Trophoblast cell (in vitro differentiated cells and primary cell): ENCODE data around the gene OR51B4.

ENCODE experiments used
- DNase-seq, 2 donors: peaks; one replicate each; pipeline ENCODE4 v3.0.0-alpha.2; 2016
- H2AFZ ChIP-seq: 2 replicates; pipeline ENCODE4 v1.6.1; 2013; ENCODE audit warnings: low read length, moderate library complexity, mild to moderate bottlenecking; ENCODE audit not compliant: insufficient read depth, poor library complexity
- H2AK5ac ChIP-seq: 2 replicates; pipeline ENCODE4 v1.6.1; 2013; ENCODE audit warnings: mild to moderate bottlenecking, low read length
- H2BK120ac ChIP-seq: 2 replicates; pipeline ENCODE4 v1.6.1; 2013; ENCODE audit warnings: low read length, mild to moderate bottlenecking, moderate library complexity; ENCODE audit not compliant: insufficient read depth, poor library complexity
- H2BK12ac ChIP-seq: 2 replicates; pipeline ENCODE4 v1.6.1; 2013; ENCODE audit warnings: mild to moderate bottlenecking, low read length, moderate library complexity
- H2BK5ac ChIP-seq: 2 replicates; pipeline ENCODE4 v1.6.1; 2013; ENCODE audit warnings: low read length, low read depth, moderate library complexity, mild to moderate bottlenecking; ENCODE audit not compliant: poor library complexity
- H3K14ac ChIP-seq: 2 replicates; pipeline ENCODE4 v1.6.1; 2013; ENCODE audit warnings: mild to moderate bottlenecking, low read length
- H3K18ac ChIP-seq: 2 replicates; pipeline ENCODE4 v1.6.1; 2013; ENCODE audit warnings: mild to moderate bottlenecking, low read length
- H3K23ac ChIP-seq: 2 replicates; pipeline ENCODE4 v1.6.1; 2013; ENCODE audit warnings: low read length
- H3K27ac ChIP-seq: 2 replicates; pipeline ENCODE4 v1.5.1; 2013; ENCODE audit warnings: low read depth, mild to moderate bottlenecking, inconsistent platforms, low read length, moderate library complexity
- H3K27me3 ChIP-seq: 2 replicates; pipeline ENCODE4 v1.6.1; 2013; ENCODE audit warnings: inconsistent platforms, mild to moderate bottlenecking, low read length, moderate library complexity; ENCODE audit not compliant: insufficient read depth
- H3K36me3 ChIP-seq, 2 experiments: 1 replicate in 1 of 2; 2 replicates in 1 of 2; pipeline ENCODE4 v1.6.1; 2013; ENCODE audit warnings: low read length in 2 of 2, mild to moderate bottlenecking in 2 of 2, moderate library complexity in 1 of 2; ENCODE audit not compliant: insufficient read depth in 2 of 2, control insufficient read depth in 1 of 2
- H3K4ac ChIP-seq: 2 replicates; pipeline ENCODE4 v1.6.1; 2013; ENCODE audit warnings: low read depth, mild to moderate bottlenecking, low read length, moderate library complexity
- H3K4me1 ChIP-seq, 2 experiments: 1 replicate in 1 of 2; 2 replicates in 1 of 2; pipeline ENCODE4 v1.6.1; 2013; ENCODE audit warnings: low read length in 2 of 2, mild to moderate bottlenecking in 2 of 2, moderate library complexity in 1 of 2; ENCODE audit not compliant: insufficient read depth in 2 of 2, control insufficient read depth in 1 of 2
- H3K4me2 ChIP-seq: 2 replicates; pipeline ENCODE4 v1.6.1; 2013; ENCODE audit warnings: inconsistent platforms, mild to moderate bottlenecking, low read length, moderate library complexity
- H3K4me3 ChIP-seq: 2 replicates; pipeline ENCODE4 v1.5.1; 2013; ENCODE audit warnings: mild to moderate bottlenecking, low read depth, low read length, inconsistent platforms
- H3K79me1 ChIP-seq: one replicate; pipeline ENCODE4 v1.6.1; 2013; ENCODE audit warnings: low read length
- H3K79me2 ChIP-seq: 2 replicates; pipeline ENCODE4 v1.6.1; 2013; ENCODE audit warnings: low read length, mild to moderate bottlenecking; ENCODE audit not compliant: control insufficient read depth, insufficient read depth, poor library complexity
- H3K9ac ChIP-seq: 2 replicates; pipeline ENCODE4 v1.6.1; 2013; ENCODE audit warnings: mild to moderate bottlenecking, low read length
- H3K9me3 ChIP-seq: 2 replicates; pipeline ENCODE4 v1.6.1; 2013; ENCODE audit warnings: low read depth, mild to moderate bottlenecking, control low read depth, inconsistent platforms, low read length; ENCODE audit not compliant: insufficient read depth
- H4K12ac ChIP-seq: 2 replicates; pipeline ENCODE4 v1.6.1; 2013; ENCODE audit warnings: low read depth, mild to moderate bottlenecking, low read length, moderate library complexity
- H4K8ac ChIP-seq: 2 replicates; pipeline ENCODE4 v1.6.1; 2013; ENCODE audit warnings: low read depth, mild to moderate bottlenecking, low read length, moderate library complexity
- H4K91ac ChIP-seq: one replicate; pipeline ENCODE4 v1.6.1; 2013; ENCODE audit warnings: low read depth, mild to moderate bottlenecking, low read length, moderate library complexity
- WGBS: extraction: QIAGEN DNeasy Blood & Tissue Kit; methylation state at CpG from one replicate; pipeline ENCODE4 v1.1.7; 2013; ENCODE audit warnings: missing lambda C conversion rate; ENCODE audit not compliant: insufficient read length, insufficient coverage; ENCODE audit errors: extremely low coverage; 5-methylcytosine and 5-hydroxymethylcytosine counted together

Gene OR51B4

DNA sequence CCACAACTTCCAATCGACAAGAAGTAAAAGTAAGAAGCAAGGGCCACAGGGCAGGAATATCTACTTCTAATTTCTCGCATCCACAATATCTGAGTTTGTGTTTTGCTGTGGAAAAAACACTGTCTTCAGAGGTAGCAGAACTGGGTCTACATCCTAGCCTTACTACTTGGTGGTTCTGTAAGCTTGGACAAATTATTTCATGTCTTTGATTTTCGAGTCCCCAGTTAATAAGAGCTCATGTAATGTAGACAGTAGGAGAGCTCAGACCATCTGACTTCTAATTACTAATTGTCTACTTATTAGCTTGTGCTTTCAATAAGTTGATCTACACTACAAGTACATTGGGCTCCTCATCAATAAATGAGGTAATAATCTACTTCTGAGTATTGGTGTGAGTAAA, 18.7 kb downstream of the OR51B4 start:
- Histone ChIP-seq H3K9me3 (no peaks in the 10 kb centered on the region), H2BK120ac (no peak overlapping the region), H3K4me3 (no peak overlapping the region), H3K4me2 (no peak overlapping the region), H3K23ac (no peak overlapping the region), H3K79me2 (no peaks in the 10 kb centered on the region), H3K4me1 (no peaks in the 10 kb centered on the region), H3K27me3 (no peaks in the 10 kb centered on the region), H3K18ac (no peak overlapping the region), H3K79me1 (no peaks in the 10 kb centered on the region), H4K12ac (no peak overlapping the region), H3K14ac (no peak overlapping the region), H4K8ac (no peak overlapping the region), H4K91ac (no peak overlapping the region), H2AK5ac (no peak overlapping the region), H2BK12ac (no peak overlapping the region), H2BK5ac (no peak overlapping the region), H3K36me3 (no peaks in the 10 kb centered on the region), H3K9ac (no peak overlapping the region), H3K4ac (no peak overlapping the region), H3K27ac (no peak overlapping the region), H2AFZ (no peak overlapping the region)
- no CpG with 5 or more reads among the region's 3 CpGs for WGBS
- no peak for DNase-seq

DNA sequence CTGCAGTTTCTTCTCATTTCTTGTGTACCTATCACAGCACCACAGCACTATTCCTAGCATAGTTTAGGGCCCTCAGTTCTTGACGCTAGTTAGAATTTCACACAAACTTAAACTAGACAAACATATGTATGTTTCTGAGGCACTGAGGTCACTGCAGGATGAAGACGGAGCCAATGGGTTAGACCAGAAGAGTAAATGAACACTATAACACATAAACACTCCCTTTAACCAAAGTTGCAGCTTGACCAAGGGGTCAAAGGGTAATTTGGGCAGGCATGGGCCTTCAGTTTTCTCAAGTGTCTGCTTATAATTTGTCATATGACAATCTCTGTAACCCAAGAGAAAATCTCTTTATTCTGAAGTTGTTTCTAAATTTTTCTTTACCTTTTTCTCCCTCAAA, 19.1 kb downstream of the OR51B4 start:
- H3K18ac ChIP-seq, result no peak overlapping the region
- no peak overlapping the region for H3K14ac ChIP-seq
- H3K27me3 ChIP-seq, result no peaks in the 10 kb centered on the region
- no peak overlapping the region for H3K9ac ChIP-seq
- no peak overlapping the region for H2BK120ac ChIP-seq
- no peak for DNase-seq
- no peaks in the 10 kb centered on the region for H3K79me1 ChIP-seq
- H3K4me1 ChIP-seq, result no peaks in the 10 kb centered on the region
- no peak overlapping the region for H4K8ac ChIP-seq
- H3K9me3 ChIP-seq, result no peaks in the 10 kb centered on the region
- no peak overlapping the region for H3K4ac ChIP-seq
- WGBS, result no CpG with 5 or more reads among the region's 2 CpGs
- no peak overlapping the region for H2AK5ac ChIP-seq
- H3K36me3 ChIP-seq, result no peaks in the 10 kb centered on the region
- H3K23ac ChIP-seq, result no peak overlapping the region
- H3K27ac ChIP-seq, result no peak overlapping the region
- no peak overlapping the region for H4K12ac ChIP-seq
- no peak overlapping the region for H2BK5ac ChIP-seq
- no peak overlapping the region for H3K4me3 ChIP-seq
- no peak overlapping the region for H2BK12ac ChIP-seq
- no peak overlapping the region for H2AFZ ChIP-seq
- H3K79me2 ChIP-seq, result no peaks in the 10 kb centered on the region
- no peak overlapping the region for H4K91ac ChIP-seq
- H3K4me2 ChIP-seq, result no peak overlapping the region

DNA sequence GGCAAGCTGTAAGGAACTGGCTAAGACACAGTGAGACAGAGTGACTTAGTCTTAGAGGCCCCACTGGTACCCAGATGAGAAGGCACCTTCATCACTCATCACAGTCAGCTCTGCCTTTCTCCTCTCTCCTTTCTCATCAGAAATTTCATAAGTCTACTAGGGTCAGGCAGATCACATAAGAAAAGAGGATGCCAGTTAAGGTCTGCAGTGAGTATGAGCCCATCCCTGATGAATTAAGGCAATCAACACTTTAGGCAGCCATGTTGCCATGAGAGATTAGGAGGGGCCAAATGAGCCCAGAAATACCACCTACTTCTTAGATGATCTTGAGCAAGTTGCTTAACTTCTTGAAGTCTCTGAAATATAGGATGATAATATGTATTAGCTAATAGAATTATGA, 20.1 kb downstream of the OR51B4 start:
- no peak overlapping the region for H3K14ac ChIP-seq
- H3K9me3 ChIP-seq, result no peaks in the 10 kb centered on the region
- no peaks in the 10 kb centered on the region for H3K36me3 ChIP-seq
- H4K91ac ChIP-seq, result no peak overlapping the region
- H3K79me1 ChIP-seq, result no peaks in the 10 kb centered on the region
- no peak overlapping the region for H3K4me3 ChIP-seq
- no peak overlapping the region for H3K4ac ChIP-seq
- no peak overlapping the region for H3K27ac ChIP-seq
- no peak overlapping the region for H2AK5ac ChIP-seq
- no peak overlapping the region for H3K23ac ChIP-seq
- H3K79me2 ChIP-seq, result no peaks in the 10 kb centered on the region
- H4K12ac ChIP-seq, result no peak overlapping the region
- H3K4me2 ChIP-seq, result no peak overlapping the region
- H2BK12ac ChIP-seq, result no peak overlapping the region
- DNase-seq, result no peak
- no peak overlapping the region for H4K8ac ChIP-seq
- H2AFZ ChIP-seq, result no peak overlapping the region
- no peaks in the 10 kb centered on the region for H3K4me1 ChIP-seq
- no peak overlapping the region for H2BK5ac ChIP-seq
- no peak overlapping the region for H2BK120ac ChIP-seq
- H3K9ac ChIP-seq, result no peak overlapping the region
- no peaks in the 10 kb centered on the region for H3K27me3 ChIP-seq
- no peak overlapping the region for H3K18ac ChIP-seq

DNA sequence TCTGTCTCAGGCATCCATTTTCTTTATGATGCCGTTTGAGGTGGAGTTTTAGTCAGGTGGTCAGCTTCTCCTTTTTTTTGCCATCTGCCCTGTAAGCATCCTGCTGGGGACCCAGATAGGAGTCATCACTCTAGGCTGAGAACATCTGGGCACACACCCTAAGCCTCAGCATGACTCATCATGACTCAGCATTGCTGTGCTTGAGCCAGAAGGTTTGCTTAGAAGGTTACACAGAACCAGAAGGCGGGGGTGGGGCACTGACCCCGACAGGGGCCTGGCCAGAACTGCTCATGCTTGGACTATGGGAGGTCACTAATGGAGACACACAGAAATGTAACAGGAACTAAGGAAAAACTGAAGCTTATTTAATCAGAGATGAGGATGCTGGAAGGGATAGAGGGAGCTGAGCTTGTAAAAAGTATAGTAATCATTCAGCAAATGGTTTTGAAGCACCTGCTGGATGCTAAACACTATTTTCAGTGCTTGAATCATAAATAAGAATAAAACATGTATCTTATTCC, 21.1 kb downstream of the OR51B4 start:
- no peak overlapping the region for H3K14ac ChIP-seq
- no peak overlapping the region for H2AK5ac ChIP-seq
- no peak overlapping the region for H2AFZ ChIP-seq
- no peak overlapping the region for H3K18ac ChIP-seq
- H3K4me2 ChIP-seq, result no peak overlapping the region
- H3K27me3 ChIP-seq, result no peaks in the 10 kb centered on the region
- no peaks in the 10 kb centered on the region for H3K79me2 ChIP-seq
- H3K4ac ChIP-seq, result no peak overlapping the region
- H3K9me3 ChIP-seq, result no peaks in the 10 kb centered on the region
- no peak overlapping the region for H2BK12ac ChIP-seq
- no peaks in the 10 kb centered on the region for H3K36me3 ChIP-seq
- no peak overlapping the region for H4K12ac ChIP-seq
- H2BK120ac ChIP-seq, result no peak overlapping the region
- no peak overlapping the region for H2BK5ac ChIP-seq
- no CpG with 5 or more reads among the region's 3 CpGs for WGBS
- no peak overlapping the region for H3K27ac ChIP-seq
- H4K8ac ChIP-seq, result no peak overlapping the region
- H3K4me3 ChIP-seq, result no peak overlapping the region
- H3K79me1 ChIP-seq, result no peaks in the 10 kb centered on the region
- H4K91ac ChIP-seq, result no peak overlapping the region
- H3K4me1 ChIP-seq, result no peaks in the 10 kb centered on the region
- DNase-seq, result peak; percentile 7 to 40
- no peak overlapping the region for H3K9ac ChIP-seq
- H3K23ac ChIP-seq, result no peak overlapping the region
